Panc1 (cell line): ENCODE measurements around the gene PLEKHO2. TPM values are rescaled to one million over a fixed set of nuclear protein-coding genes. Genes with fewer than 3 reads are reported as not detected.

ENCODE experiments used
- ATAC-seq: fragments of 200-7000 bp; cut with Tn5 transposase; 2 replicates; pipeline ENCODE4 v1.9.1; 2020; ENCODE audit warnings: mild to moderate bottlenecking, moderate library complexity
- BruUV-seq: library from RNA; stranded (reverse); fragments of 400-500 nt; replicated peaks from 2 replicates; lab custom pipeline; 2021; lab: Mats Ljungman, UMichigan
- CTCF ChIA-PET: fragments of 300-600 bp; sonication (Branson Sonifier 250); formaldehyde crosslinking; loops from one replicate; lab custom pipeline; 2022; ENCODE audit warnings: antibody characterized with exemption; lab: Charles Lee
- POLR2A ChIA-PET: fragments of 300-600 bp; sonication (Branson Sonifier 250); formaldehyde crosslinking; loops from one replicate; lab custom pipeline; 2022; ENCODE audit warnings: antibody characterized with exemption; lab: Charles Lee
- DNase-seq: peaks from one replicate; pipeline ENCODE4 v3.0.0-alpha.2; 2010; ENCODE audit warnings: low read depth, low spot score
- H3K27ac ChIP-seq: 2 replicates; pipeline ENCODE4 v1.5.1; 2011; ENCODE audit warnings: mild to moderate bottlenecking, low read length, inconsistent platforms
- H3K27me3 ChIP-seq: fragments of 200-500 bp; sonication (Bioruptor generic); 2 replicates; pipeline ENCODE4 v1.6.0; 2014; ENCODE audit warnings: low read length, inconsistent platforms; ENCODE audit not compliant: control insufficient read depth, insufficient read depth
- H3K36me3 ChIP-seq: fragments of 200-500 bp; sonication (Bioruptor generic); 2 replicates; pipeline ENCODE4 v1.5.1; 2014; ENCODE audit warnings: inconsistent platforms, mild to moderate bottlenecking, low read length, moderate library complexity; ENCODE audit not compliant: control insufficient read depth, insufficient read depth
- H3K4me1 ChIP-seq: 2 replicates; pipeline ENCODE4 v1.5.1; 2011; ENCODE audit warnings: inconsistent platforms, mild to moderate bottlenecking, low read length, moderate library complexity; ENCODE audit not compliant: control insufficient read depth, insufficient read depth
- H3K4me3 ChIP-seq, 2 experiments: 2 replicates each; pipeline ENCODE4 v1.5.1; 2011 to 2012; ENCODE audit warnings: low read depth in 2 of 2, low read length in 2 of 2, mild to moderate bottlenecking in 2 of 2, inconsistent platforms in 1 of 2, moderate library complexity in 1 of 2
- H3K9me3 ChIP-seq: fragments of 200-500 bp; sonication (Bioruptor generic); 2 replicates; pipeline ENCODE4 v1.5.1; 2014; ENCODE audit warnings: low read depth, mild to moderate bottlenecking, inconsistent platforms, low read length, moderate library complexity; ENCODE audit not compliant: control insufficient read depth, insufficient read depth
- POLR2AphosphoS5 ChIP-seq: IDR thresholded peaks from 2 replicates; pipeline ENCODE4 v1.6.1; 2012; ENCODE audit warnings: mild to moderate bottlenecking, low read depth, low read length, moderate library complexity
- REST ChIP-seq, 2 experiments: IDR thresholded peaks; 2 replicates each; pipeline ENCODE4 v1.6.1; 2011 to 2012; ENCODE audit warnings: low read depth in 2 of 2, control low read depth in 1 of 2, low read length in 1 of 2, mild to moderate bottlenecking in 1 of 2, moderate library complexity in 1 of 2; ENCODE audit not compliant: insufficient read depth in 1 of 2
- SIN3A ChIP-seq: IDR thresholded peaks from 2 replicates; pipeline ENCODE4 v1.6.1; 2012; ENCODE audit warnings: low read depth, mild to moderate bottlenecking, low read length, moderate library complexity, borderline replicate concordance; ENCODE audit not compliant: insufficient read depth
- TCF7L2 ChIP-seq: IDR thresholded peaks from 2 replicates; pipeline ENCODE4 v1.6.1; 2011; ENCODE audit warnings: mild to moderate bottlenecking, low read depth, low read length, inconsistent platforms
- in situ Hi-C: cut with HindIII; loops from 2 replicates; pipeline ENCODE4 v1.10.0; 2016; ENCODE audit warnings: low sequenced_read_pairs, low pct_unique_long_range_greater_than_20kb
- intact Hi-C: fragments of 100-400 bp; cut with micrococcal nuclease; formaldehyde crosslinking; loops from one replicate; pipeline ENCODE4 v1.10.0; 2022; ENCODE audit not compliant: unreplicated experiment
- total RNA-seq: library from RNA; stranded (reverse); gene quantifications from one replicate; pipeline ENCODE4 v1.2.1, GENCODE V29; 2021; ENCODE audit not compliant: unreplicated experiment
- TF ChIP-seq, protein P1 (sequence below): fragments of 450-650 bp; IDR thresholded peaks from 2 replicates; pipeline ENCODE4 v1.5.1; 2017; ENCODE audit warnings: mild to moderate bottlenecking

Gene PLEKHO2
- total RNA-seq, 1 experiment from 2014 or later = 11.1 TPM

GRCh38 chr15:64862408-64862807, 20.7 kb downstream of the PLEKHO2 start:
- POLR2A ChIA-PET = no interaction called here
- no TSS peak for BruUV-seq
- Histone ChIP-seq H3K9me3 (no peaks in the 10 kb centered on the region), H3K4me1 (no peaks in the 10 kb centered on the region; the same call in 1 of the 2 replicates), H3K4me3 (no peak overlapping the region), H3K27ac (no peak overlapping the region), H3K27me3 (no peaks in the 10 kb centered on the region), H3K36me3 (no peaks in the 10 kb centered on the region)
- DNase-seq (no peak), ATAC-seq (no peak)
- TF ChIP-seq SIN3A (no peak), REST (IDR thresholded peaks at IDR 0.05; ENCODE audit: insufficient read depth in 1 of 2, low read depth in 2 of 2, low read length in 1 of 2) (no peak), TCF7L2 (no peak), POLR2AphosphoS5 (no peak)
- TF ChIP-seq, protein P1, sequence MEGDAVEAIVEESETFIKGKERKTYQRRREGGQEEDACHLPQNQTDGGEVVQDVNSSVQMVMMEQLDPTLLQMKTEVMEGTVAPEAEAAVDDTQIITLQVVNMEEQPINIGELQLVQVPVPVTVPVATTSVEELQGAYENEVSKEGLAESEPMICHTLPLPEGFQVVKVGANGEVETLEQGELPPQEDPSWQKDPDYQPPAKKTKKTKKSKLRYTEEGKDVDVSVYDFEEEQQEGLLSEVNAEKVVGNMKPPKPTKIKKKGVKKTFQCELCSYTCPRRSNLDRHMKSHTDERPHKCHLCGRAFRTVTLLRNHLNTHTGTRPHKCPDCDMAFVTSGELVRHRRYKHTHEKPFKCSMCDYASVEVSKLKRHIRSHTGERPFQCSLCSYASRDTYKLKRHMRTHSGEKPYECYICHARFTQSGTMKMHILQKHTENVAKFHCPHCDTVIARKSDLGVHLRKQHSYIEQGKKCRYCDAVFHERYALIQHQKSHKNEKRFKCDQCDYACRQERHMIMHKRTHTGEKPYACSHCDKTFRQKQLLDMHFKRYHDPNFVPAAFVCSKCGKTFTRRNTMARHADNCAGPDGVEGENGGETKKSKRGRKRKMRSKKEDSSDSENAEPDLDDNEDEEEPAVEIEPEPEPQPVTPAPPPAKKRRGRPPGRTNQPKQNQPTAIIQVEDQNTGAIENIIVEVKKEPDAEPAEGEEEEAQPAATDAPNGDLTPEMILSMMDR = no peak
- intact Hi-C loops (no loop called here), in situ Hi-C loops (no loop called here)
- CTCF ChIA-PET = no interaction called here

- Histone ChIP-seq H3K4me1 (no peaks in the 10 kb centered on the region; the same call in 1 of the 2 replicates), H3K4me3 (no peak overlapping the region), H3K36me3 (no peaks in the 10 kb centered on the region), H3K9me3 (no peaks in the 10 kb centered on the region), H3K27me3 (no peaks in the 10 kb centered on the region), H3K27ac (no peak overlapping the region)
- BruUV-seq = no TSS peak
- CTCF ChIA-PET = no interaction called here
- DNase-seq (no peak), ATAC-seq (no peak)
- in situ Hi-C loops (no loop called here), intact Hi-C loops (no loop called here)
- POLR2A ChIA-PET = no interaction called here
- TF ChIP-seq REST (IDR thresholded peaks at IDR 0.05; ENCODE audit: insufficient read depth in 1 of 2, low read depth in 2 of 2, low read length in 1 of 2) (no peak), POLR2AphosphoS5 (no peak), SIN3A (no peak), TCF7L2 (no peak)
Measured at GRCh38 chr15:64864068-64864467, 22.4 kb downstream of the PLEKHO2 start.
